Stimulated activated CD4-positive, alpha-beta T cell treated with anti-CD3 and anti-CD28 coated beads, Interleukin-15, amount 100 ng/mL, for 48 hours (primary cell): ENCODE measurements around the gene TMEM178A.
"Not testable (repeated sequence)": the region's sequence is repeated elsewhere in the genome, so short reads cannot be mapped to it uniquely, and the experiment has no call there.

Source experiments
- DNase-seq, 2 donors: peaks; one replicate each; pipeline ENCODE4 v3.0.0-alpha.2; 2020; ENCODE audit warnings: low read depth in 2 of 2

Gene TMEM178A

GRCh38 chr2:39647104-39647765 lies 18.5 kb upstream of the TMEM178A start:
- no peak for DNase-seq

- no peak for DNase-seq
Observed at GRCh38 chr2:39648580-39648979, 17.1 kb upstream of the TMEM178A start.

GRCh38 chr2:39649511-39649910 lies 16.2 kb upstream of the TMEM178A start:
- no peak for DNase-seq

- DNase-seq, result no peak
Observed at GRCh38 chr2:39650468-39650867, 15.2 kb upstream of the TMEM178A start.

GRCh38 chr2:39656215-39656614 lies 9.5 kb upstream of the TMEM178A start:
- DNase-seq, result not testable (repeated sequence)

GRCh38 chr2:39657287-39657937 lies 8.3 kb upstream of the TMEM178A start:
- DNase-seq, result no peak

GRCh38 chr2:39658371-39658770 lies 7.3 kb upstream of the TMEM178A start:
- no peak for DNase-seq

- DNase-seq, result no peak
Observed at GRCh38 chr2:39659765-39660611, 5.7 kb upstream of the TMEM178A start.

- DNase-seq, result no peak
Observed at GRCh38 chr2:39660612-39661236, 5.0 kb upstream of the TMEM178A start.

GRCh38 chr2:39661826-39662225 lies 3.9 kb upstream of the TMEM178A start:
- DNase-seq, result no peak

GRCh38 chr2:39663187-39663930 lies 2.4 kb upstream of the TMEM178A start:
- DNase-seq, result no peak

- no peak for DNase-seq
Observed at GRCh38 chr2:39664232-39664887, 1.4 kb upstream of the TMEM178A start.

GRCh38 chr2:39664888-39665591 lies 677 bp upstream of the TMEM178A start:
- no peak for DNase-seq

- DNase-seq, result no peak
Observed at GRCh38 chr2:39666491-39667101, 879 bp downstream of the TMEM178A start.

- no peak for DNase-seq
Observed at GRCh38 chr2:39667104-39667885, 1.6 kb downstream of the TMEM178A start.

- DNase-seq, result no peak
Observed at GRCh38 chr2:39667886-39668276, 2.2 kb downstream of the TMEM178A start.

GRCh38 chr2:39668576-39669080 lies 2.9 kb downstream of the TMEM178A start:
- DNase-seq, result no peak

GRCh38 chr2:39671604-39672003 lies 5.9 kb downstream of the TMEM178A start:
- DNase-seq, result no peak

- DNase-seq, result no peak
Observed at GRCh38 chr2:39673018-39673417, 7.3 kb downstream of the TMEM178A start.
